SJSA1 (cell line): ENCODE measurements around the gene SLC25A21. TPM values are rescaled to one million over a fixed set of nuclear protein-coding genes. Genes with fewer than 3 reads are reported as not detected.

Source experiments
- DNase-seq, 2 experiments: peaks; one replicate each; pipeline ENCODE4 v3.0.0-alpha.2; 2015 to 2020; ENCODE audit warnings: low spot score in 2 of 2, low read depth in 1 of 2
- H3K27ac ChIP-seq: fragments of 250-450 bp; sonication (Bioruptor Pico); 2 replicates; pipeline ENCODE4 v1.5.1; 2020; ENCODE audit warnings: mild to moderate bottlenecking, moderate library complexity
- H3K27me3 ChIP-seq: fragments of 250-450 bp; sonication (Bioruptor Pico); replicated peaks from 2 replicates; pipeline ENCODE4 v1.5.1; 2020; ENCODE audit warnings: mild to moderate bottlenecking, moderate library complexity
- H3K36me3 ChIP-seq: fragments of 250-450 bp; sonication (Bioruptor Pico); 2 replicates; pipeline ENCODE4 v1.5.1; 2020; ENCODE audit warnings: mild to moderate bottlenecking
- H3K4me1 ChIP-seq: fragments of 250-450 bp; sonication (Bioruptor Pico); replicated peaks from 2 replicates; pipeline ENCODE4 v1.6.1; 2021; ENCODE audit warnings: mild to moderate bottlenecking
- H3K4me3 ChIP-seq: fragments of 250-450 bp; sonication (Bioruptor Pico); 2 replicates; pipeline ENCODE4 v1.5.1; 2020; ENCODE audit warnings: mild to moderate bottlenecking
- H3K9me3 ChIP-seq: fragments of 250-450 bp; sonication (Bioruptor Pico); replicated peaks from 2 replicates; pipeline ENCODE4 v1.5.1; 2020; ENCODE audit warnings: mild to moderate bottlenecking
- total RNA-seq: library from RNA; depleted of rRNA; stranded (reverse); fragments of >200 nt; shearing (Covaris generic); gene quantifications from 2 replicates; pipeline ENCODE4 v1.2.3, GENCODE V29; 2014

The SLC25A21 gene
- total RNA-seq, 1 experiment from 2014 or later = 2.6 TPM

GRCh38 chr14:36845356-36846012 is 326.9 kb downstream of the SLC25A21 start:
- DNase-seq = no peak
- Histone ChIP-seq H3K36me3 (no peaks in the 10 kb centered on the region), H3K27ac (no peak overlapping the region), H3K4me1 (no peaks in the 10 kb centered on the region), H3K27me3 (no peaks in the 10 kb centered on the region), H3K4me3 (no peak overlapping the region), H3K9me3 (no peaks in the 10 kb centered on the region)

GRCh38 chr14:36844443-36845195 is 327.8 kb downstream of the SLC25A21 start:
- H3K27ac ChIP-seq = no peak overlapping the region
- no peaks in the 10 kb centered on the region for H3K36me3 ChIP-seq
- H3K4me1 ChIP-seq = no peaks in the 10 kb centered on the region
- no peak overlapping the region for H3K4me3 ChIP-seq
- no peaks in the 10 kb centered on the region for H3K27me3 ChIP-seq
- H3K9me3 ChIP-seq = no peaks in the 10 kb centered on the region
- no peak for DNase-seq

GRCh38 chr14:36843410-36843809 is 329.0 kb downstream of the SLC25A21 start:
- Histone ChIP-seq H3K4me1 (no peaks in the 10 kb centered on the region), H3K27me3 (no peaks in the 10 kb centered on the region), H3K4me3 (no peak overlapping the region), H3K36me3 (no peaks in the 10 kb centered on the region), H3K9me3 (no peaks in the 10 kb centered on the region), H3K27ac (no peak overlapping the region)
- no peak for DNase-seq

- Histone ChIP-seq H3K36me3 (no peaks in the 10 kb centered on the region), H3K27me3 (no peaks in the 10 kb centered on the region), H3K9me3 (no peaks in the 10 kb centered on the region), H3K27ac (no peak overlapping the region), H3K4me1 (no peaks in the 10 kb centered on the region), H3K4me3 (no peak overlapping the region)
- no peak for DNase-seq
These were observed 337.3 kb downstream of the SLC25A21 start for GRCh38 chr14:36835128-36835527.

DNA sequence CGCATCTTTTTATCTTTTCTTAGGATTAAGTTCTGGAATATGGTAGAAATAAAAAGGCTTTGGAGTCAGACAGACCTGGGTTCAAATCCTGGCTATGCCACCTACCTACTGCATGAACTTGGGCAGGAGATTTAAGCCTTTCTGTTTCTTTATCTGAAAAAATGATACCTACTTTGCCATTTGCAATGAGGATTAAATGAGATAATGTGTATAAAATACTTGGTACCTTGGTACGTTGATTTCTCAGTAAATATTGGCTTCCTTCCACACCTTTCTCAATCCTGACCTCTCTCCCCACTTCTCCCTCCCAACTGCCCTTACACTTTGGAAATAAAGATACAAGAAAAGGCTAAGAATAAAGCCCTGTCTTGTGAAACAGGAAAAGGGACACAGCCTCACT is 338.1 kb downstream of the SLC25A21 start:
- Histone ChIP-seq H3K36me3 (no peaks in the 10 kb centered on the region), H3K4me3 (no peak overlapping the region), H3K27ac (no peak overlapping the region), H3K4me1 (no peaks in the 10 kb centered on the region), H3K27me3 (no peaks in the 10 kb centered on the region), H3K9me3 (no peaks in the 10 kb centered on the region)
- DNase-seq = no peak

- no peak overlapping the region for H3K27ac ChIP-seq
- no peaks in the 10 kb centered on the region for H3K9me3 ChIP-seq
- H3K36me3 ChIP-seq = no peaks in the 10 kb centered on the region
- DNase-seq = no peak
- no peak overlapping the region for H3K4me3 ChIP-seq
- no peaks in the 10 kb centered on the region for H3K4me1 ChIP-seq
- no peaks in the 10 kb centered on the region for H3K27me3 ChIP-seq
These were observed 342.9 kb downstream of the SLC25A21 start for GRCh38 chr14:36829547-36829946.

DNA sequence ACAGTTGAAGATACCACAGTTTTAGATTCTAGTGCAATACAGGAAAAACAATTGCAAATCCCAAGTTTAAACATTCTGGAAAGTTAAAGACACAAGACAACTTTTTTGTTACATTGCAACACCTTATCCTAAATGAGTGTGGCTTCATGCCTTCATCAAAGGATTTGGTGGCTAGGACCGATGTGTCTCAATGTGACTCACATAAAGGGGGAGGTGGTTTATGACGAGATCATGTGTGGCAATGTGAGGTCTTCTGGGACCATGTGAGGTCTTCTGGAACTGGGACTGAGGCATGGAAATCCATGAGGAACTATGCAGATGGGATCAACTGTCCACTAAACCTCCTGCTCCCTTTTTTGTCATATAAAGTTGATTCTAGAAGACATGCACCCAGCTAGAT is 344.5 kb downstream of the SLC25A21 start:
- Histone ChIP-seq H3K27ac (no peak overlapping the region), H3K9me3 (no peaks in the 10 kb centered on the region), H3K4me1 (no peaks in the 10 kb centered on the region), H3K4me3 (no peak overlapping the region), H3K27me3 (no peaks in the 10 kb centered on the region; the same call in 1 of the 2 replicates), H3K36me3 (no peaks in the 10 kb centered on the region)
- DNase-seq = no peak

DNA sequence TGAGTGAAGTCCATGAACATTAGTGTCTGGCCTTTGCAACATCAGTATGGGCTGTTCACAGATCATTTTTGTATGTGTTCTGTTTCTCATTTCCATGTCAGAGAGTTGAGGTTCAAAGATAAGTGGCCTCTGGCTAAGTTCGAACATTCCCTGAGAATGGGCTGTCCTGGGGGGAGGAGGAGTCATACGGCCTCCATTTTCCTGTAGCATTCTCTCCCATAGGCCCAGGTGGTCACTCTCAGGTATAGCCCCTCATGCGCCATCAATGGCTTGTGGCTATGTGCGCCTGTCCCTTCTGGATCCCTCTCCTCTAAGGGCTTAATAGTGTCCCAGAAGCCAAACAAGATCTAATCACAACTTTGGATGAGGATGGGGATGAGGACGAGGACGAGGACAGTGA is 345.8 kb downstream of the SLC25A21 start:
- DNase-seq = no peak
- Histone ChIP-seq H3K27ac (no peak overlapping the region), H3K36me3 (no peaks in the 10 kb centered on the region), H3K4me1 (no peaks in the 10 kb centered on the region), H3K9me3 (no peaks in the 10 kb centered on the region), H3K27me3 (no peaks in the 10 kb centered on the region; the same call in 1 of the 2 replicates), H3K4me3 (no peak overlapping the region)

GRCh38 chr14:36824854-36825253 is 347.6 kb downstream of the SLC25A21 start:
- H3K4me3 ChIP-seq = no peak overlapping the region
- H3K27me3 ChIP-seq = no peaks in the 10 kb centered on the region; the same call in 1 of the 2 replicates
- H3K4me1 ChIP-seq = no peaks in the 10 kb centered on the region
- no peaks in the 10 kb centered on the region for H3K9me3 ChIP-seq
- H3K36me3 ChIP-seq = no peaks in the 10 kb centered on the region
- DNase-seq = no peak
- no peak overlapping the region for H3K27ac ChIP-seq

GRCh38 chr14:36823651-36824050 is 348.8 kb downstream of the SLC25A21 start:
- no peak overlapping the region for H3K27ac ChIP-seq
- no peaks in the 10 kb centered on the region for H3K9me3 ChIP-seq
- H3K27me3 ChIP-seq = no peaks in the 10 kb centered on the region; the same call in 1 of the 2 replicates
- no peak for DNase-seq
- H3K4me1 ChIP-seq = no peaks in the 10 kb centered on the region
- no peak overlapping the region for H3K4me3 ChIP-seq
- no peaks in the 10 kb centered on the region for H3K36me3 ChIP-seq

DNA sequence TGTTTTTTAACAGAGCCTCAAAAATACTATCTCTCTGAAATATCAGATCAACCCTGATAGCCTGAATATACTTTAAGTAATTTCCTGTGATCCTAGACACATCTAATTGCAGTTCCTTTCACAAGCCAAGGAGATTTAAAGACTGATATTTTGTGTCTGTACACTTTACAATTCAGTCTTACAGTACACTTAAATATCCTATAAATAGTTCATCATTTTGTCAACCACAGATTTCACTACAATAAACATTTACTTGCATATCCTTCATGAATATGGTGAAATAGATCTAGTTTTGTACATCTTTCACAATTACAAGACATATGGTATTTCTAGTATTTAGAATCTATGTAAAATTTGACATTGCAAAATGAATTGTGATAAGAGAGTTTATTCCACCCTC is 349.7 kb downstream of the SLC25A21 start:
- DNase-seq = no peak
- Histone ChIP-seq H3K4me1 (no peaks in the 10 kb centered on the region), H3K27me3 (no peaks in the 10 kb centered on the region; the same call in 1 of the 2 replicates), H3K27ac (no peak overlapping the region), H3K4me3 (no peak overlapping the region), H3K9me3 (no peaks in the 10 kb centered on the region), H3K36me3 (no peaks in the 10 kb centered on the region)

- H3K9me3 ChIP-seq = no peaks in the 10 kb centered on the region
- no peaks in the 10 kb centered on the region; the same call in 1 of the 2 replicates for H3K27me3 ChIP-seq
- no peak overlapping the region for H3K4me3 ChIP-seq
- H3K36me3 ChIP-seq = no peaks in the 10 kb centered on the region
- no peak overlapping the region for H3K27ac ChIP-seq
- DNase-seq = no peak
- H3K4me1 ChIP-seq = no peaks in the 10 kb centered on the region
These were observed 351.5 kb downstream of the SLC25A21 start for GRCh38 chr14:36820901-36821300.

DNA sequence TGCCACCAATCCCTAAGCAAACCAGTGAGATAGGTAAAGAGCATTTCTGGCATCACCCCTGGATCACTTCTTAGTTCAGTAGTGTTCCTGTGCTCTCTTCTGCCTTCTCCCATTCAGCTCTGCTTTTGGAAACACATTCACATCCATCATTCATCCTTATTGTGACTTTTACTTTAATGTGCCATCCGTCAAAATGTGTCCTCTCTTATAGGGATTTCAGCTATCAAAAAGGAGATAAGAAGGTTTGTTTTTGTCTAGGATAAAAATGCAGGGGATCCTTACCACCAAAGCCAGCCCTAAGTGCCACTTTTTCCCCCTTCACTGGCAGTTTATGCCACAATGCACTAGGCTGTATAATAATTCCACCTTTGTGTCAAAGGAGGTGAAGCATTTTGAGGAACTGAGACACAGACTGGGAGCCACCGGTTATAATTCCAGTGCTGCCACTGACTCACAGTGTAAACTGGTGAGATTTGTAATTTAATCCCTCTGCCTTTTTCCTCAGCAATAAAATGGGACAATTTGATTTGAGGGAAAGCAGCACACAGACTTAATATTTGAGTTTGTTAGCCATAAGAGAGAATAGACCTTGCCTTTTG is 352.2 kb downstream of the SLC25A21 start:
- Histone ChIP-seq H3K27ac (no peak overlapping the region), H3K36me3 (no peaks in the 10 kb centered on the region), H3K4me3 (no peak overlapping the region), H3K27me3 (no peaks in the 10 kb centered on the region; the same call in 1 of the 2 replicates), H3K9me3 (no peaks in the 10 kb centered on the region), H3K4me1 (no peaks in the 10 kb centered on the region)
- DNase-seq = no peak

DNA sequence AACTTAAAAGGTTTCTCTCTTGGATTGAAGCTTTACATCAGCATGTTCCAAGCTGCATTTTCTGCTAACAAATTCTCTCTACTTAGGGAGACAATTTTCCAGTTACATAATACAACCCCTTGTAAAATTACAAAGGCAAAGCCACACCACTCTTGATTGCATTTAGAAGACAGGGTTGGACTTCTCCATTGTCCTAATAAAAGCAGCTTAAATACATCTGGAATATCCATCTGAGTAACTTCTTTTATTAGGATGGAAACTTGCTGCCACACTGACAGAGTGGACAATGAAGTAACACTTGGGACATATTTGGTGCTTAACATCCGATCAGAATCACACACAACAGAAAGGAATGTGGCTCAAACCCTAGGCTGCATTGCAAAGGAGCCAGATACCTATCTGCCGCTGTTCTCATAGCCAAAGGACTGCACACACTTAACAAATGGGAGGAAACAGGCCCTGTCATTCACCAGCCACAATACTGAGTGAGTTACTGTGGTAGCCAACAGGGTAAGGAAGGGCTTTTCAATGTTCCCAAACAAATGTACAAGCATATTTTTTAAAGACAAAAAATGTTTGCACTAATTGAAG is 353.5 kb downstream of the SLC25A21 start:
- H3K27me3 ChIP-seq = no peaks in the 10 kb centered on the region; the same call in none of the 2 replicates
- no peaks in the 10 kb centered on the region for H3K36me3 ChIP-seq
- DNase-seq = no peak
- H3K4me3 ChIP-seq = no peak overlapping the region
- no peaks in the 10 kb centered on the region for H3K9me3 ChIP-seq
- H3K4me1 ChIP-seq = no peaks in the 10 kb centered on the region
- H3K27ac ChIP-seq = no peak overlapping the region
